K562 (cell line): ENCODE measurements around the gene ELMOD2. TPM values are rescaled to one million over a fixed set of nuclear protein-coding genes. Genes with fewer than 3 reads are reported as not detected.

Source experiments
- ATAC-seq: fragments of 200-7000 bp; cut with Tn5 transposase; 3 replicates; pipeline ENCODE4 v1.9.1; 2020; ENCODE audit warnings: moderate library complexity
- BruUV-seq: library from RNA; stranded (reverse); fragments of 400-500 nt; replicated peaks from 2 replicates; lab custom pipeline; 2021; lab: Mats Ljungman, UMichigan
- CTCF ChIA-PET: fragments of 300-600 bp; formaldehyde crosslinking; extraction: SDS; loops from one replicate; lab custom pipeline; 2021; ENCODE audit warnings: low intra/inter-chr PET ratio; lab: Yijun Ruan, JAX
- POLR2A ChIA-PET: fragments of 300-600, 350-650 bp; sonication (Branson Sonifier 250); formaldehyde crosslinking; extraction: SDS; loops from one replicate; lab custom pipeline; 2021; ENCODE audit warnings: antibody characterized with exemption, inconsistent platforms; lab: Yijun Ruan, JAX
- DNase-seq, 4 experiments: peaks; one replicate each; pipeline versions ENCODE4 v3.0.0 to v3.0.0-alpha.2; 2011 to 2018; ENCODE audit warnings: low spot score in 3 of 4, mixed read lengths in 3 of 4; ENCODE audit errors: extremely low read depth in 1 of 4
- FAIRE-seq: peaks from 2 replicates; lab custom pipeline; 2011; peaks lifted over from hg19 to GRCh38; lab: Jason Lieb, UNC
- H2AFZ ChIP-seq: 2 replicates; pipeline ENCODE4 v1.6.0; 2011; ENCODE audit warnings: low read depth, low read length, control low read depth, inconsistent platforms
- H3K27ac ChIP-seq: fragments of 200-600 bp; 3 replicates; pipeline ENCODE4 v1.8.0; 2011; ENCODE audit warnings: low read depth, mild to moderate bottlenecking, control low read depth, inconsistent platforms, low read length, moderate library complexity, mixed read lengths; ENCODE audit errors: extremely low read depth
- H3K27me3 ChIP-seq, 2 experiments: fragments of 300-600 bp in 1 of 2; 2 replicates in 1 of 2; 3 replicates in 1 of 2; pipeline versions ENCODE4 v1.6.0 to v1.8.0; 2011; ENCODE audit warnings: inconsistent platforms in 2 of 2, low read length in 2 of 2, mild to moderate bottlenecking in 1 of 2, mixed read lengths in 1 of 2, moderate library complexity in 1 of 2; ENCODE audit not compliant: control insufficient read depth in 2 of 2, insufficient read depth in 2 of 2
- H3K36me3 ChIP-seq: fragments of 300-600 bp; 3 replicates; pipeline ENCODE4 v1.8.0; 2011; ENCODE audit warnings: mild to moderate bottlenecking, low read length, inconsistent platforms; ENCODE audit not compliant: control insufficient read depth, insufficient read depth
- H3K4me1 ChIP-seq, 2 experiments: fragments of 200-600 bp in 1 of 2; replicated peaks in 1 of 2; 2 replicates in 1 of 2; 3 replicates in 1 of 2; pipeline versions ENCODE4 v1.5.1 to v1.8.0; 2011; ENCODE audit warnings: inconsistent platforms in 2 of 2, low read length in 2 of 2, mild to moderate bottlenecking in 1 of 2, mixed read lengths in 1 of 2, moderate library complexity in 1 of 2; ENCODE audit not compliant: control insufficient read depth in 2 of 2, insufficient read depth in 2 of 2
- H3K4me2 ChIP-seq: 2 replicates; pipeline ENCODE4 v1.6.1; 2011; ENCODE audit warnings: low read length, control low read depth, inconsistent platforms, mixed read lengths; ENCODE audit not compliant: insufficient read depth
- H3K4me3 ChIP-seq: fragments of 200-600 bp; sonication (generic), shearing (Covaris generic); 2 replicates; pipeline ENCODE4 v1.5.1; 2016; ENCODE audit warnings: control low read depth, inconsistent platforms
- H3K79me2 ChIP-seq: fragments of 200-600 bp; 3 replicates; pipeline ENCODE4 v1.8.0; 2011; ENCODE audit warnings: low read length, inconsistent platforms; ENCODE audit not compliant: control insufficient read depth, insufficient read depth
- H3K9ac ChIP-seq, 2 experiments: 2 replicates each; pipeline versions ENCODE4 v1.6.0 to v1.6.1; 2011; ENCODE audit warnings: low read depth in 2 of 2, low read length in 2 of 2, control low read depth in 1 of 2, inconsistent platforms in 1 of 2, mild to moderate bottlenecking in 1 of 2, mixed read lengths in 1 of 2; ENCODE audit not compliant: insufficient read depth in 1 of 2
- H3K9me1 ChIP-seq: one replicate; pipeline ENCODE4 v1.6.0; 2011; ENCODE audit warnings: inconsistent platforms, mild to moderate bottlenecking, low read length, moderate library complexity; ENCODE audit not compliant: control insufficient read depth, insufficient read depth
- H3K9me3 ChIP-seq: replicated peaks from 2 replicates; pipeline ENCODE4 v1.5.1; 2011; ENCODE audit warnings: low read depth, low read length, inconsistent platforms; ENCODE audit not compliant: control insufficient read depth, insufficient read depth
- H4K20me1 ChIP-seq: replicated peaks from 2 replicates; pipeline ENCODE4 v1.6.1; 2011; ENCODE audit warnings: low read length, inconsistent platforms, mixed read lengths; ENCODE audit not compliant: control insufficient read depth, insufficient read depth
- HMGXB4 ChIP-seq: sonication (generic); formaldehyde crosslinking; IDR thresholded peaks from 2 replicates; pipeline ENCODE4 v1.8.1; 2023; ENCODE audit warnings: mild to moderate bottlenecking, missing genetic modification reagents
- MTF1 ChIP-seq: fragments of 250-450 bp; sonication (Bioruptor Pico); IDR thresholded peaks from 2 replicates; pipeline ENCODE4 v1.9.0; 2021; ENCODE audit warnings: moderate library complexity, mild to moderate bottlenecking, inconsistent platforms, borderline replicate concordance
- NCOA1 ChIP-seq: fragments of 450-650 bp; IDR thresholded peaks from 2 replicates; pipeline ENCODE4 v1.6.1; 2016; ENCODE audit warnings: low read depth
- SIX5 ChIP-seq, 2 experiments: IDR thresholded peaks; 2 replicates each; pipeline ENCODE4 v1.6.1; 2011; ENCODE audit warnings: low read length in 2 of 2, borderline replicate concordance in 1 of 2, low read depth in 1 of 2, mild to moderate bottlenecking in 1 of 2, moderate library complexity in 1 of 2; ENCODE audit not compliant: insufficient read depth in 1 of 2
- TAF15 ChIP-seq: fragments of 200-400 bp; formaldehyde crosslinking; IDR thresholded peaks from 2 replicates; pipeline ENCODE4 v1.6.1; 2017; ENCODE audit warnings: mild to moderate bottlenecking, low read depth, low read length, moderate library complexity
- XRCC5 ChIP-seq: fragments of 200-400 bp; formaldehyde crosslinking; IDR thresholded peaks from 2 replicates; pipeline ENCODE4 v1.6.1; 2017; ENCODE audit warnings: low read depth, mild to moderate bottlenecking, low read length
- ZNF655 ChIP-seq: fragments of 250-450 bp; sonication (Bioruptor Pico); IDR thresholded peaks from 2 replicates; pipeline ENCODE4 v1.5.0; 2021
- WGBS: fragments of 100-300 bp; shearing (Covaris generic); methylation state at CpG from one replicate; pipeline ENCODE4 v1.1.6; 2016; ENCODE audit warnings: low coverage, mixed read lengths; ENCODE audit not compliant: insufficient coverage; ENCODE audit errors: missing lambda C conversion rate; 5-methylcytosine and 5-hydroxymethylcytosine counted together
- in situ Hi-C: fragments of 300-500 bp; cut with MboI; formaldehyde crosslinking; loops from 4 replicates; pipeline ENCODE4 v1.15.0; 2018; ENCODE audit warnings: inconsistent platforms, mixed read lengths
- intact Hi-C: fragments of 100-400 bp; cut with micrococcal nuclease; formaldehyde crosslinking; loops from 2 replicates; pipeline ENCODE4 v1.14.2; 2022
- polyA plus RNA-seq, 8 experiments: library from polyadenylated mRNA; depleted of rRNA in 4 of 8; stranded (reverse) in 5 of 8; unstranded in 3 of 8; fragments of >200 nt; fragmentation: Nextera tagmentation in 2 of 8; fragmentation: Illumina TruSeq in 1 of 8; extraction: Ambion mirVana in 2 of 8; extraction: Trizol in 1 of 8; gene quantifications; 2 replicates each; pipeline versions ENCODE4 v1.2.1 to v1.2.3, GENCODE V29; 2011 to 2014; ENCODE audit warnings: inconsistent platforms in 1 of 8, missing spikeins in 1 of 8
- total RNA-seq, 7 experiments: library from RNA; depleted of rRNA in 6 of 7; stranded (reverse); fragments of >200 nt in 6 of 7; fragmentation: Illumina TruSeq in 2 of 7; extraction: Trizol in 2 of 7; gene quantifications; 2 replicates each; pipeline versions ENCODE4 v1.2.1 to v1.2.3, GENCODE V29; 2011 to 2021; ENCODE audit warnings: low replicate concordance in 1 of 7

Gene ELMOD2
- total and polyA plus RNA-seq, 9 of the 15 experiments (the other 6 are each of a cell fraction or from before 2014, with no cell fraction given): 11.0 to 23.3 (median 14.3) TPM

DNA sequence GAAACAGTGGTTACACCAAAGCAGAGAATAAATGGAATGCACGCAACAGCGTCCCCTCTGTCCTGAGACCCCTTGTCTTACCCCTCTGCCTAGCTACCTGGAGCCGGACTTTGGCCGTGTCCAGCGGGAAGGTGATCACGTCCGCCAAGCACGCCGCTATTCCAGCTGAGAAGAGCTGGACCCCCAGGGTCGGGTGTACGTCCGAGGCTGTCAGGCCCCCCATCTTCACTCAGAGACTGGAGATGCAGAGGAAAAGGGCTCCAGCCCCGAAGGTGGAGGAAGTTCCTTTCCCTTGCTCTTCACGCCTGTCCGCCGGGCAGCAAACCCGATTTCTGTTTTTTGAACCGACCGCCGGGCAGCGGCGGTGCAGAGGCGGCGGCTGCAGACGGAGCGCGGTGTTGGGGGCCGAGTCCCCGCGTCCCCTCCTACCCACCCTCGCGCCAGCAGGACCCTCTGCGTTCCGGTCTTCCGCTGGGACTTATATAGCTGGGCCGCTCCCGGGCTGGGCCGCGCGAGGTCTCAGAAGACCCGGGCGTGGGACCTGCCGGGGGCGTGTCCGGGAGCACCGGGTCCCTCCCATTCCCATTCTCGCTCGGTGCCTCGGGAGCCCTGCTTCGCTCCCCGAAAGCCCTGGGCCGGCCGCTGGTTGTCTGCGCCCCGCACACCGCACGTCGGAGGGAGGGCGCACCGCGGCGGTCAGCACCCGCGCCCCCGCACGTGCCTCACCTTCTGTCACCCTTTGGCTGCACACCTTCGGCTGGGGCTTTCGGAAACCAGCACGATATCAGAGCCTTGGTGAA is 44.7 kb downstream of the ELMOD2 start, which contains the start of gene UCP1:
Gene UCP1 (minus strand): TSS at position 455 of the 800 bp plus-strand sequence. CDS start 232 bp downstream, at position 223.
- Histone ChIP-seq H3K36me3 (no peaks in the 10 kb centered on the region), H3K79me2 (no peaks in the 10 kb centered on the region), H3K4me1 (peaks cover 0 to 6% of the 10 kb centered on the region in 2 experiments; a peak in 1 of 5 replicates), H4K20me1 (no peaks in the 10 kb centered on the region), H2AFZ (no peak within 1 kb of the TSS), H3K4me3 (no peak within 1 kb of the TSS), H3K9me1 (no peaks in the 10 kb centered on the region), H3K4me2 (no peak within 1 kb of the TSS), H3K27me3 (peaks cover 23 to 27% of the 10 kb centered on the region in 2 experiments), H3K9me3 (no peaks in the 10 kb centered on the region), H3K27ac (no peak within 1 kb of the TSS), H3K9ac (no peak within 1 kb of the TSS)
- no TSS peak for BruUV-seq
- ChIA-PET CTCF (no interaction called here), POLR2A (interaction anchor here (1.0 kb wide), 1 partner anchor 12 kb away, joined by 3 read pairs; no protein-coding TSS in a partner anchor)
- no peak for DNase-seq
- TF ChIP-seq HMGXB4 (CRISPR knock-in tag) (no peak), MTF1 (CRISPR knock-in tag) (no peak), TAF15 (no peak), SIX5 (IDR thresholded peaks at IDR 0.05; ENCODE audit: borderline replicate concordance in 1 of 2, insufficient read depth in 1 of 2, low read depth in 1 of 2, low read length in 2 of 2) (no peak), ZNF655 (no peak), XRCC5 (no peak), NCOA1 (no peak)
- FAIRE-seq: no peak
- intact Hi-C loops (no loop called here), in situ Hi-C loops (no loop called here)
- ATAC-seq: no peak
- 21% methylated on average over 39 of the region's 69 CpGs for WGBS
